Measurements from ENCODE around the gene COL16A1.

- TF ChIP-seq POLR2AphosphoS5 (IDR thresholded peaks at IDR 0.05; ENCODE audit: low read depth, low read length), result no peak
- no peak for TF ChIP-seq REST (IDR thresholded peaks at IDR 0.05; ENCODE audit: insufficient read depth in 1 of 2, low read depth in 2 of 2, low read length in 2 of 2)
- TF ChIP-seq SIN3A (IDR thresholded peaks at IDR 0.05; ENCODE audit: borderline replicate concordance, insufficient read depth, low read length), result no peak
These were observed 40.0 kb downstream of the COL16A1 start for GRCh38 chr1:31663622-31664452.
